ENCODE results near the gene IGSF9B.

Gene IGSF9B

GRCh38 chr11:133975488-133975849 lies 18.7 kb upstream of the IGSF9B start:
- no peak for DNase-seq (ENCODE audit: low spot score)
- H3K4me3 ChIP-seq = no peak overlapping the region
- H3K27ac ChIP-seq = no peak overlapping the region
- no peak for TF ChIP-seq CTCF (IDR thresholded peaks at IDR 0.05)

- H3K27ac ChIP-seq = no peak overlapping the region
- no peak for DNase-seq (ENCODE audit: low spot score)
- no peak for TF ChIP-seq CTCF (IDR thresholded peaks at IDR 0.05)
- H3K4me3 ChIP-seq = no peak overlapping the region
Measured at GRCh38 chr11:133974836-133975487, 18.2 kb upstream of the IGSF9B start.

- DNase-seq (ENCODE audit: low spot score) = no peak
- no peak for TF ChIP-seq CTCF (IDR thresholded peaks at IDR 0.05)
- Histone ChIP-seq H3K4me3 (no peak overlapping the region), H3K27ac (no peak overlapping the region)
Measured at GRCh38 chr11:133971881-133972280, 15.1 kb upstream of the IGSF9B start.

- DNase-seq (ENCODE audit: low spot score) = no peak
- no peak overlapping the region for H3K4me3 ChIP-seq
- no peak overlapping the region for H3K27ac ChIP-seq
- TF ChIP-seq CTCF (IDR thresholded peaks at IDR 0.05) = no peak
Measured at GRCh38 chr11:133969112-133969511, 12.3 kb upstream of the IGSF9B start.

- no peak overlapping the region for H3K27ac ChIP-seq
- no peak overlapping the region for H3K4me3 ChIP-seq
- DNase-seq (ENCODE audit: low spot score) = no peak
- TF ChIP-seq CTCF (IDR thresholded peaks at IDR 0.05) = no peak
Measured at GRCh38 chr11:133968300-133968699, 11.5 kb upstream of the IGSF9B start.

- TF ChIP-seq CTCF (IDR thresholded peaks at IDR 0.05) = no peak
- no peak for DNase-seq (ENCODE audit: low spot score)
- H3K27ac ChIP-seq = no peak overlapping the region
- no peak overlapping the region for H3K4me3 ChIP-seq
Measured at GRCh38 chr11:133967599-133968238, 11.0 kb upstream of the IGSF9B start.

GRCh38 chr11:133966921-133967598 lies 10.3 kb upstream of the IGSF9B start:
- Histone ChIP-seq H3K4me3 (no peak overlapping the region), H3K27ac (no peak overlapping the region)
- no peak for DNase-seq (ENCODE audit: low spot score)
- TF ChIP-seq CTCF (IDR thresholded peaks at IDR 0.05) = no peak
